Activated naive CD4-positive, alpha-beta T cell treated with anti-CD3 and anti-CD28 coated beads for 36 hours (primary cell): ENCODE data around the gene C1orf122. TPM values are rescaled to one million over a fixed set of nuclear protein-coding genes. Genes with fewer than 3 reads are reported as not detected.

Experiments used
- CTCF ChIA-PET: fragments of 350-600 bp; sonication (Branson Sonifier 250); formaldehyde crosslinking; loops from one replicate; lab custom pipeline; 2021; ENCODE audit warnings: antibody characterized with exemption; lab: Charles Lee
- DNase-seq: peaks from one replicate; pipeline ENCODE4 v3.0.0-alpha.2; 2020
- H3K27ac Mint-ChIP-seq: one replicate; pipeline ENCODE4 v1.8.0; 2021; ENCODE audit warnings: mild to moderate bottlenecking, mixed read lengths
- H3K27me3 Mint-ChIP-seq: one replicate; pipeline ENCODE4 v1.8.0; 2021; ENCODE audit warnings: low read depth, mixed read lengths
- H3K36me3 Mint-ChIP-seq: one replicate; pipeline ENCODE4 v1.8.0; 2021; ENCODE audit warnings: low read depth, mixed read lengths
- H3K4me1 Mint-ChIP-seq: one replicate; pipeline ENCODE4 v1.8.0; 2021; ENCODE audit warnings: low read depth, mixed read lengths
- H3K4me3 Mint-ChIP-seq: one replicate; pipeline ENCODE4 v1.8.0; 2021; ENCODE audit warnings: mild to moderate bottlenecking, moderate library complexity, mixed read lengths
- H3K9me3 Mint-ChIP-seq: one replicate; pipeline ENCODE4 v1.8.0; 2021; ENCODE audit warnings: mixed read lengths
- intact Hi-C: fragments of 100-400 bp; cut with micrococcal nuclease; formaldehyde crosslinking; loops from one replicate; pipeline ENCODE4 v1.15.1; 2023
- total RNA-seq, 2 experiments: library from RNA; stranded (reverse); gene quantifications; one replicate each; pipeline ENCODE4 v1.2.3, GENCODE V29; 2021

Gene C1orf122
- total RNA-seq, 2 experiments from 2014 or later = 12.8 to 14.2 TPM

GRCh38 chr1:37778654-37779053, 28.9 kb upstream of the C1orf122 start:
- intact Hi-C loops = no loop called here
- DNase-seq = no peak
- no peak overlapping the region for H3K27ac Mint-ChIP-seq
- H3K36me3 Mint-ChIP-seq = no peaks in the 10 kb centered on the region
- H3K9me3 Mint-ChIP-seq = no peaks in the 10 kb centered on the region
- H3K4me1 Mint-ChIP-seq = peaks cover 11% of the 10 kb centered on the region
- peaks cover 4% of the 10 kb centered on the region for H3K27me3 Mint-ChIP-seq
- CTCF ChIA-PET = interaction anchor here (1.0 kb wide), 1 partner anchor 10 kb away, joined by 3 read pairs; no protein-coding TSS in a partner anchor
- H3K4me3 Mint-ChIP-seq = no peak overlapping the region

- peaks cover under 1% of the 10 kb centered on the region for H3K4me1 Mint-ChIP-seq
- no peaks in the 10 kb centered on the region for H3K9me3 Mint-ChIP-seq
- CTCF ChIA-PET = interaction anchor here (0.6 kb wide), 1 partner anchor 126 kb away, joined by 4 read pairs; no protein-coding TSS in a partner anchor
- intact Hi-C loops = no loop called here
- DNase-seq = no peak
- H3K27ac Mint-ChIP-seq = no peak overlapping the region
- H3K36me3 Mint-ChIP-seq = no peaks in the 10 kb centered on the region
- H3K4me3 Mint-ChIP-seq = no peak overlapping the region
- H3K27me3 Mint-ChIP-seq = peaks cover 10% of the 10 kb centered on the region
Observed at GRCh38 chr1:37782491-37782890, 25.1 kb upstream of the C1orf122 start.

GRCh38 chr1:37792943-37793686, 14.5 kb upstream of the C1orf122 start:
- CTCF ChIA-PET = no interaction called here
- H3K36me3 Mint-ChIP-seq = no peaks in the 10 kb centered on the region
- no peak for DNase-seq
- intact Hi-C loops = no loop called here
- no peak overlapping the region for H3K27ac Mint-ChIP-seq
- H3K27me3 Mint-ChIP-seq = peaks cover 37% of the 10 kb centered on the region
- H3K9me3 Mint-ChIP-seq = no peaks in the 10 kb centered on the region
- H3K4me3 Mint-ChIP-seq = peak overlapping the region; percentile 1
- H3K4me1 Mint-ChIP-seq = peaks cover 11% of the 10 kb centered on the region

GRCh38 chr1:37793773-37794371, 13.7 kb upstream of the C1orf122 start, which contains the start of gene MANEAL:
Gene MANEAL (plus strand): TSS chr1:37793847. CDS start chr1:37794183, 336 bp downstream.
- peaks cover 35% of the 10 kb centered on the region for H3K27me3 Mint-ChIP-seq
- peak within 1 kb of the TSS; percentile 64 for H3K4me3 Mint-ChIP-seq
- peaks cover 11% of the 10 kb centered on the region for H3K4me1 Mint-ChIP-seq
- no peaks in the 10 kb centered on the region for H3K9me3 Mint-ChIP-seq
- intact Hi-C loops = loop anchor here (2.0 kb wide), 1 partner anchor 29 kb away; the partner anchor contains the start of gene EPHA10
- no peak within 1 kb of the TSS for H3K27ac Mint-ChIP-seq
- CTCF ChIA-PET = interaction anchor here (1.0 kb wide), 1 partner anchor 320 kb away, joined by 4 read pairs; the partner anchor contains the start of gene ZC3H12A
- DNase-seq = peak; percentile 17
- no peaks in the 10 kb centered on the region for H3K36me3 Mint-ChIP-seq

GRCh38 chr1:37794372-37795339, 12.9 kb upstream of the C1orf122 start:
- CTCF ChIA-PET = interaction anchor here (1.0 kb wide), 1 partner anchor 321 kb away, joined by 4 read pairs; the partner anchor contains the start of gene ZC3H12A
- Mint-ChIP-seq H3K27ac (no peak overlapping the region), H3K9me3 (no peaks in the 10 kb centered on the region), H3K4me1 (peaks cover 11% of the 10 kb centered on the region), H3K36me3 (peaks cover 2% of the 10 kb centered on the region), H3K27me3 (peaks cover 35% of the 10 kb centered on the region), H3K4me3 (peak overlapping the region; percentile 64)
- no peak for DNase-seq
- intact Hi-C loops = loop anchor here (2.0 kb wide), 1 partner anchor 30 kb away; the partner anchor contains the start of gene EPHA10

- peaks cover 11% of the 10 kb centered on the region for H3K4me1 Mint-ChIP-seq
- H3K36me3 Mint-ChIP-seq = peaks cover 3% of the 10 kb centered on the region
- no peak overlapping the region for H3K27ac Mint-ChIP-seq
- CTCF ChIA-PET = interaction anchor here (1.0 kb wide), 1 partner anchor 113 kb away, joined by 3 read pairs; no protein-coding TSS in a partner anchor
- peak; percentile 67 for DNase-seq
- peak overlapping the region; percentile 64 for H3K4me3 Mint-ChIP-seq
- peaks cover 33% of the 10 kb centered on the region for H3K27me3 Mint-ChIP-seq
- intact Hi-C loops = loop anchor here (2.0 kb wide), 1 partner anchor 31 kb away; the partner anchor contains the start of gene EPHA10
- no peaks in the 10 kb centered on the region for H3K9me3 Mint-ChIP-seq
Observed at GRCh38 chr1:37795340-37796125, 12.1 kb upstream of the C1orf122 start.

GRCh38 chr1:37797750-37798345, 9.7 kb upstream of the C1orf122 start:
- CTCF ChIA-PET = interaction anchor here (0.6 kb wide), 1 partner anchor 23 kb away, joined by 3 read pairs; no protein-coding TSS in a partner anchor
- no peak overlapping the region for H3K4me3 Mint-ChIP-seq
- no peak for DNase-seq
- H3K27ac Mint-ChIP-seq = no peak overlapping the region
- H3K4me1 Mint-ChIP-seq = peaks cover 11% of the 10 kb centered on the region
- intact Hi-C loops = no loop called here
- no peaks in the 10 kb centered on the region for H3K9me3 Mint-ChIP-seq
- peaks cover 16% of the 10 kb centered on the region for H3K36me3 Mint-ChIP-seq
- peaks cover 14% of the 10 kb centered on the region for H3K27me3 Mint-ChIP-seq

- intact Hi-C loops = loop anchor here (5.0 kb wide), 1 partner anchor 1135 kb away; no protein-coding TSS in a partner anchor
Observed at GRCh38 chr1:37802439-37802838, 5.2 kb upstream of the C1orf122 start.

GRCh38 chr1:37807220-37807554, 403 bp upstream of the C1orf122 start:
- intact Hi-C loops = loop anchor here (5.0 kb wide), 3 partner anchors 125 to 330 kb away; no protein-coding TSS in a partner anchor
- Mint-ChIP-seq H3K36me3 (peaks cover 40% of the 10 kb centered on the region), H3K9me3 (no peaks in the 10 kb centered on the region), H3K4me3 (peak overlapping the region; percentile 81), H3K4me1 (peaks cover 40% of the 10 kb centered on the region), H3K27ac (peak overlapping the region; percentile 66), H3K27me3 (no peaks in the 10 kb centered on the region)
- DNase-seq = no peak
- CTCF ChIA-PET = interaction anchor here (0.6 to 1.9 kb wide), 2 partner anchors 21 to 53 kb away, joined by 3 to 18 read pairs; partner anchors contain the start of gene MTF1

More at GRCh38 chr1:37802439-37802838, 5.2 kb upstream of the C1orf122 start:
- Mint-ChIP-seq H3K27me3 (no peaks in the 10 kb centered on the region), H3K36me3 (peaks cover 44% of the 10 kb centered on the region), H3K9me3 (no peaks in the 10 kb centered on the region), H3K4me3 (no peak overlapping the region), H3K4me1 (peaks cover 20% of the 10 kb centered on the region), H3K27ac (no peak overlapping the region)
- CTCF ChIA-PET = interaction anchor here (0.7 kb wide), 1 partner anchor 240 kb away, joined by 6 read pairs; no protein-coding TSS in a partner anchor
- DNase-seq = no peak

GRCh38 chr1:37808369-37809319, 1.1 kb downstream of the C1orf122 start:
- intact Hi-C loops = loop anchor here (1.0 to 5.0 kb wide), 5 partner anchors 52 to 331 kb away; partner anchors contain the start of gene CDCA8
- H3K9me3 Mint-ChIP-seq = no peaks in the 10 kb centered on the region
- H3K36me3 Mint-ChIP-seq = peaks cover 29% of the 10 kb centered on the region
- DNase-seq = no peak
- H3K27ac Mint-ChIP-seq = peak overlapping the region; percentile 93
- peak overlapping the region; percentile 95 for H3K4me3 Mint-ChIP-seq
- CTCF ChIA-PET = interaction anchor here (1.9 kb wide), 1 partner anchor 51 kb away, joined by 18 read pairs; the partner anchor contains the start of gene MTF1
- peaks cover 40% of the 10 kb centered on the region for H3K4me1 Mint-ChIP-seq
- no peaks in the 10 kb centered on the region for H3K27me3 Mint-ChIP-seq
